Cardiac septum (tissue), 1 donor: ENCODE results near the gene DDI2. TPM values are rescaled to one million over a fixed set of nuclear protein-coding genes. Genes with fewer than 3 reads are reported as not detected.
"Not testable (repeated sequence)": the region's sequence is repeated elsewhere in the genome, so short reads cannot be mapped to it uniquely, and the experiment has no call there.

Source experiments
- DNase-seq: peaks from one replicate; pipeline ENCODE4 v3.0.0-alpha.2; 2020; ENCODE audit warnings: low spot score
- intact Hi-C: fragments of 100-400 bp; cut with DNase I; formaldehyde crosslinking; loops from one replicate; pipeline ENCODE4 v1.14.0; 2022
- total RNA-seq: library from RNA; stranded (reverse); fragmentation: NEBNext Ultra II Directional; extraction: Animal tissue kit (Norgen Biotek cat#: 25700); gene quantifications from one replicate; pipeline ENCODE4 v1.2.1, GENCODE V29; 2021
- donor health status: DM: no; HTN: no; CAD: no.

DDI2 gene
- total RNA-seq, 1 donor from 2014 or later, result 23.7 TPM

DNA sequence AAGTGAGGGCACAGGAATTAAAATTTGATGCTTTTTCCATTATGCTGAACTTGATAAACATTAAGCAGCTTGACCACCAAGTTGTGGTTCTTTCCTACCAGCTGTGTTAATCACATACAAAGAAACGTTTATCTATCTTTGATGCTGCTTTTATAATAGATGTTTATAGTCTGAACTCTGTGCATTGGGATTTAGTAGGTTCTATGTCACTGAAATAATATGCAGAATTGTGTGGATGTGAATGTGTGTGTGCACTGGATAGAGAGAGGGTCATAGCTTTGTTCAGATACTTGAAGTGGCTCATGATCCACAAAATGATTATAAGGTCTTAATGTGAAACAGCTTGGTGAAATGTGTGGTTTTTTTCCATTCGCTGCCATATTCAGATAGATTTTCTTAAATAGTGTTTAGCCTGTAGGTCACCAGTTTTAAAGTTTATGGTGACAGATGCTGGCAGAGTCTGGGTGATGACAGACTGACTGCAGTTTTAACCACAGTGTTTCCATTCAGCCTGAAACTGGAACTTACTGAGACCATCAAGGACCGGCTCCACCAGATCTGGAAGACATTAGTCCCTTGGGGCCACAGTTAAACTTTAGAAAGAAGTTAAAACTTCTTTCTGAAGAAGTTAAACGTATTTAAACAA, 10.2 kb downstream of the DDI2 start:
- DNase-seq, result no peak
- intact Hi-C loops, result no loop called here

DNA sequence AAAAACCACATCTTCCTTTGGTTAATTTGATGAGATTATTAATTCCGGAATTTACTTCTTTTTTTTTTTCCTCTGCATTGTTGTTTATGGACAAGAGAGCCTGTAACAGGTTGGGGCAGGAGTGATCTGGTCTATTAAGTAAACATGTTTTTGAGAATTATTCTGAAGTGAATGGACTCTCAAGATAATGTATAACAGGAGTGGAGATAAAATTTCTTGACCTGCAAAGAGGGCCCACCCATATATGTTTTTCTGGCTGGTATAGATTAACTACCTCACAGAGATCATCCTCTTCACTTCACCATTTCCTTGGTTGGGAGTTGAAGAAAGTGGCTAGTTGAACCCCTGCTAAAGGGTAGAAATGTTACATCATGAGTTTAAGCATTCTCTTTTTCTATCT, 10.7 kb downstream of the DDI2 start:
- DNase-seq, result no peak
- intact Hi-C loops, result no loop called here

DNA sequence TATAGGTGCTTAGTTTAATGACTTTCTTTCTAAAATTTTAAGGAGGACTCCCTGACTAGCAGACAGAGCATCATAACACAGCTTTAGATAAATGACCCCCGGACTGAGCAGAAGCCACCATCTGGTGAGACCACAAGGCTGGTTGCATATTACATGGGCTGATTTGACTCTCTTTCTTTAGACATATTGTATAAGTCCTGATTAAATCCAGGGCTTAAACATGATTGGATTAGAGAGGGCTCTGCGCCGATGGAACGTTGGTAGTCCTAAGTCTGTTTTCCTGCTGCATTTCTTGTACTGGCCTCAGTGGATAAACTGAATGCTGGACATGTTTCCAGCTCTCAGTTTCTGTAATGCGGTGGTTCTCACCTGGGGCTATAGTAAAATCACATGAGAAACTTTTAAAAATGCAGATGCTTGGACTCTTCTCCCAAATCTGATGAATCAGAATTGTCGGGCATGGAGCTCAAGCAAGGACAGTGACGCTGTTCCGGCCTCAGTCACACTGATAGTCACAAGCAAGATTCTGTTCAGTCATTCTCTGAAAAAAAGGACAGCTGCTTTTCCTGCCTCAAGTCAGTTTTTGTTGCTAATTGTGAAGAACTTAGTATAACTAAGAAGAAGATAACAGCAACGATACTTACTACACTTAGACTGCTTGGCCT, 16.6 kb downstream of the DDI2 start:
- intact Hi-C loops, result no loop called here
- DNase-seq, result no peak

DNA sequence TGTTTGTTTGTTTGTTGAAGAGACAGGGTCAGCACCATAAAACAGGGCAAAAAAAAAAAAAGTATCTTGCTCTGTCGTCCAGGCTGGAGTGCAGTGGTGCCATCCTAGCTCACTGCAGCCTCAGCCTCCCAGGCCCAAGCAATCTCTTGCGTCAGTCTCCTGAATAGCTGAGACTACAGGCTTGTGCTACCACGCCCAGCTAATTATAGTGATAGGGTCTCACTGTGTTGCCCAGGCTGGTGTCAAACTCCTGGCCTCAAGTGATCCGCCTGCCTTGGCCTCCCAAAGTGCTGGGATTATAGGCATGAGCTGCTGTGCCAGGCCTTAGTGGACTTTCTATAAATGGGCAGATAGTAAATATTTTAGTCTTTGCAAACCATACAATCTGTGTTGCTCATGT, 19.2 kb downstream of the DDI2 start:
- intact Hi-C loops, result no loop called here
- DNase-seq, result no peak

DNA sequence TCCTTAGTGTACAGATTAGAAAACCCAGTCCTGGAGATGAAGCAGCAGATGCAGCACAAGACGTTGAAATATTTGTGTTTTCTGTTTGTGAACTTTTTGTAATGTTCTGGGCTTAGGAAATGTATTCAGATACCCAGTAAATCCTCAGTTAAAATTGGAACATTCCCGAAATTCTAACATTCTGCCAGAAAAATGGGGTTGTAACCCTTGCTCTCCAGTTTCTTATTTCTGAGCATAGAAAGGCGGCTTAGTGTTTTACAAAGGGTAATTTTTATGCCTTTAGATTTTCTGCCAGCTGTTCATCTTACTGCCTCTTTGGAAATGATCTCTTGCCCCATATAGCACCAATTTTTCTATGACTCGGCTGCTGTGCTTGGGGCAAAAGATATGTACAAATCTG, 20.6 kb downstream of the DDI2 start:
- intact Hi-C loops, result no loop called here
- no peak for DNase-seq

DNA sequence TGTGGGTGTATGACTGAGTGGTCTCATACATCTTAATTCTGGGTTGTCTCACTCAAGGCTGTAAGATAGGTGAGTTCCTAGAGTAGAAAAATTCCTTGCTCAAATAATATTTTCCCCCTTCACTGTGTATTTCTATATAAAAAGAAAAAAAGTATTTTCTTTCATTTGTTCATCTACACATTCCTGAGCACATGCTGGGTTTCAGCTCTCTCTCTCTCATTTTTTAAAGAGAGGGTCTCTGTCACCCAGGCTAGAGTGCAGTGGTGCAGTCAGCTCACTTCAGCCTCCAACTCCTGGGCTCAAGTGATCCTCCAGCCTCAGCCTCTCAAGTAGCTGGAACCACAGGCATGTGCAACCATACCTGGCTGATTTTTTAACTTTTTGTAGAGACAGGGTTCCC, 22.0 kb downstream of the DDI2 start:
- intact Hi-C loops, result no loop called here
- DNase-seq, result no peak

DNA sequence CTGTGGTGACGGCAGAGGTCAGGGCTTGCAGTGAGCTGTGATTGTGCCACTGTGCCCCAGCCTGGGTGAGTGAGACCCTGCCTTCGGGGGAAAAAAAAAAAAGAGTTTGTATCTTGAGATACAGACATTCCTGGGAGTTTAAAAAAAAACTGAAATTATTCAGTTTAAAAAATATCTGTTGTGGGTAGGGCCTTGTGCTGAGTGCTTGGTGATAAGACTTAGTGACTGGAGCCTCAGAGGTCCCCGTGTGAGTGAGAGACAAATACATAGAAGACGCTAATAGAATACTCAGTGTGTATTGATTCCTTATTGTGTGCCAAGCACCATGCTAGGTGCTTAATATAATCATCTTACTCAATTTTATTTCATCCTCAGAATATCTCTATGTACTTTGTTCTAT, 22.7 kb downstream of the DDI2 start:
- DNase-seq, result no peak
- intact Hi-C loops, result no loop called here

DNA sequence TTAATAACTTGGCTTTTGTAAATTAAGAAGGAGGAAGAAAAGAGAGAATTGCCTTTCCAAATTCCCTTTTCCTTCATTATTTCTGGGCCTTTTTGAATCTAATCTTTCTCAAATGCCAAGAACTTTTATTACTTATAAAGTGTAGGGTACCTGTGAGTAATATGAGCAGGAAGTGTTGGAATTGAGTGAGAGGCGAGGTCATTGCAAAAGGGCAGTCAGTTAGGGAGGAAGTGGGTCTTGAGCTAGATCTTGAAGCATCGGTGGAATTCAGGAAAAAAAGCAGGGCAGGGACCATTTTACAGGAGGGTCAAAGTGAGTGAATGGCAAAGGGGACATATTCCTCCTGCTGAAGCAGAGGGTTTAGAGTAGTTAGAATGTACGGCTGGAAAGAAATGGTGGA, 23.4 kb downstream of the DDI2 start:
- intact Hi-C loops, result no loop called here
- DNase-seq, result no peak

DNA sequence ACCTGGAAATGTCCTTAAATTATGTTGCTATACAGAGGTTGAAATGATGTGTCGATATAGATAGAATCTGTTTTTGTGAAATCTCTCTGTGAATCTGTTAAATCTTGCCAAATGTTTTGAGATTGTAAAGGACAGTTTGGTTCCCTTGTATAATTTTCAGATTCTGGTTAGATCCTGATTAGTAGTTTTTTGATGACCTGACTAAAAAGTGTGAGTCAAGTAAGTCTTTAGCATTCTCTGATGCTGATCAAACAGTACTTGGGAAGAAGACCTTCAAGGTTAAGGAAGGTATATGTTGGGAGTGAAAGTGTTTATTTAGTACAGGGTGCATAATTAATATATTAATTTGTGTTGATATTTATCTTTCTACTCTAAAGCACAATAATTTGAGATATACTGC, 32.7 kb downstream of the DDI2 start:
- DNase-seq, result no peak
- intact Hi-C loops, result no loop called here

DNA sequence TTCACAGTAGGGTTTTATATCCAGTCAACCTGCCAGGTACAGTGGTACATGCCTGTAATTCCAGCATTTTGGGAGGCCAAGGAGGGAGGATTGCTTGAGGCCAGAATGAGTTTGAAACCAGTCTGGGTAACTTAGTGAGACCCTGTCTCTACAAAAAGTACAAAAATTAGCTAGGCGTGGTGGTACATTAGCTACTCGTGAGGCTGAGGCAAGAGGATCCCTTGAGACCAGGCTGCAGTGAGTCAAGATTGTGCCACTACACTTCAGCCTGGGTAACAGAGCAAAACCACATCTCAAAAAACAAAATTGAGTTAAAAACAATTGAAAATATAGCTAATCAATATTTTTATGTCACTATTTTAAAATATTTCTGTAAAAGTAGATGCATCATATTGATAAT, 33.2 kb downstream of the DDI2 start:
- DNase-seq, result no peak
- intact Hi-C loops, result no loop called here

DNA sequence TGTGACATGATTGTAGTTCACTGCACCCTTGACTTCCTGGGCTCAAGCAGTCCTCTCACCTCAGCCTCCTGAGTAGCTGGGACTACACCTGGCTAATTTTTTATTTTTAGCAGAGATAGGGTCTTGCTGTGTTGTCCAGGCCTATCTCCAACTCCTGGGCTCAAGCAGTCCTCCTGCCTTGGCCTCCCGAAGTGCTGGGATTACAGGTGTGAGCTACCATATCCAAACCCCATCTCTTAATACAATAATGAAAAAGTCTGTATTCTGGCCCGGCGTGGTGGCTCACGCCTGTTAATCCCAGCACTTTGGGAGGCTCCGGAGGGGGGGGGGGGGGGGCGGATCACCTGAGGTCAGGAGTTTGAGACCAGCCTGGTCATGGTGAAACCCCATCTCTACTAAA, 34.9 kb downstream of the DDI2 start:
- DNase-seq, intact Hi-C loops: not testable (repeated sequence)

DNA sequence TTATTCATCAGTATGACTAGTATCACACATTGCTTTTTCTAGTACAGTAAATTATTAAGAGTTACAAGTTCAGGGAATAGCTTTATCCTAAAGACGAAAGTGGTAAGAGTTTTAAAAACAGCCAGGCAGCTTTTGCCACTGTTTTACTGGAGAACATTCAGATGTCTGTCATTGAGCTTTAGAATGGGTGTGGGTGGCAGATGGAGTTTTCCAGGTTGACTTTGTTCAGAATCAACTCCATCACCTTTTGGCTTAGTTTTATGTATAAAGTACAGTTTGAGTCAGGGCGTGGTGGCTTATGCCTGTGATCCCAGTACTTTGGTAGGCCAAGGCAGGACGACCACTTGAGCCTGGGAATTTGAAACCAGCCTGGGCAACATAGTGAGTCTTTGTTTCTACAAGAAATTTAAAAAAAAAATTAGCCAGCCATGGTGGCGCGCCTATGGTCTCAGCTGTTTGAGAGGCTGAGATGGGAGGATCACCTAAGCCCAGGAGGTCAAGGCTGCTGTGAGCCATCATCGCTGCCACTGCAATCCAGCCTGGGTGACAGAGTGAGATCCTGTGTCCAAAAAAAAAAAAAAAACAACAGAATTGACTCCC, 36.9 kb downstream of the DDI2 start:
- no peak for DNase-seq
- intact Hi-C loops, result no loop called here

DNA sequence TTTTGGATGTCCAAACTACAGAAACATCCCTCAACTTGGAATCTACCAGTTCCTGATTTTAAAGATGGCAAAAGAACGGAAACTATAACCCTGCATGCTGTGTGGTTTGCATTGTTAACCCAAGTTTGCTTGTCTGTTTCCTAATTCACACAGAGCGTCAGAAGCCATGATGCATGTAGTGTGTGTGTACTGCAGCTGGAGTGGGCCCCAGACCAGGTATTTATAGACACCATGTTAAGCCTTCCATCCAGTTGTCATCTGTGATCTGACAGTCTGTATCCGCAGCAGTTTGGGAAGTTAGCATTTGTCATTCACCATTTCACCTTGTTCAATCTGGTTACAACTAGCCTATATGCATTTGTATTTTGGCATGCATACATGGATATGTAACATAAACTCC, 39.2 kb downstream of the DDI2 start:
- intact Hi-C loops, result loop anchor here (5.0 kb wide), 1 partner anchor 81 kb away; the partner anchor contains the start of gene SLC25A34
- no peak for DNase-seq

DNA sequence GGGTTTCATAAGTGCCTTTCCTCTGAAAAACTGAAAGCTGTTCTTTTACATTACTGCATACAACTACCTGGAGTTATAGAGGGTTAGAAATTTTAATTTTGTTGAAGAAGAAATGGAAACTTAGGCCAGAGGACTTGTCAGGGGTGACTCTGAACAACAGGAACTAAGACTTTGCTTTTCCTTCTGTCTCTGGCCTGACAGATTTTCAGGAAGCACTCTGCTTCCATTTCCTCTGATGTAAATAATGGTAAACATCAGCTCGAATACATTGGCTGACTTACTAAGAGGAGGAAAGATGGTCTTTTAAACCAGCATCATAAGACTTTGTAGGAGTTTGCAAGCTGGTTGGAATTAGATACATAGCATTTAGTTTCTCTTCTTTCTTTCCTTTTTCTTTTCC, 39.8 kb downstream of the DDI2 start:
- DNase-seq, result no peak
- intact Hi-C loops, result loop anchor here (5.0 kb wide), 1 partner anchor 80 kb away; the partner anchor contains the start of gene SLC25A34

DNA sequence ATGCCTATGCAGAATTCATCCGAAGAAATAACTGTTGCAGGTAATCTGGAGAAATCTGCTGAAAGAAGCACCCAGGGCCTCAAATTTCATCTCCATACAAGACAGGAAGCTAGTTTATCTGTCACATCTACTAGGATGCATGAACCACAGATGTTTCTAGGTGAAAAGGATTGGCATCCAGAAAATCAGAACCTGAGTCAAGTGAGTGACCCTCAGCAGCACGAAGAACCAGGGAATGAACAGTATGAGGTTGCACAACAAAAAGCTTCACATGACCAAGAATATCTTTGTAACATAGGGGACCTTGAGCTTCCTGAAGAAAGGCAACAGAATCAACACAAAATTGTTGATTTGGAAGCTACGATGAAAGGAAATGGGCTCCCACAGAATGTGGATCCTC, 42.9 kb downstream of the DDI2 start:
- intact Hi-C loops, result no loop called here
- DNase-seq, result no peak

DNA sequence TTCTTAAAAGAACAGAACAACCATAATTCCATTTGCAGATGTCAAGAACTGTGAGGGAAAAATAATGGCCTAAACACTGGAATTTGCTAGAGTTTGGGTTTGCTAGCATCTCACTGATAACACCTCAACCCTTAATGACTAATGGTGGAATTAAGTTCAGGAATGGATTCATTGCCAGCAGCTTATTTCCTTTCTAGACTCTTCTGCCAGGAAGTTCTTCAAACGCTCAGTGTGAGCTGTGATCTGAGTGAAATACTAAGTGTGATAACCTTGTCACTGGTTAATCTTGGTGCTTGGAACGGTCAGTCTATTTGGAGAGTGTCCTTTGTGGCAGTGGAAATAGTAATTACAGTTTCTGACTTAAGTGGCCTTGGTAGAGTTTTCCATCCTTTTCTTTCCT, 45.2 kb downstream of the DDI2 start:
- intact Hi-C loops, result no loop called here
- no peak for DNase-seq

DNA sequence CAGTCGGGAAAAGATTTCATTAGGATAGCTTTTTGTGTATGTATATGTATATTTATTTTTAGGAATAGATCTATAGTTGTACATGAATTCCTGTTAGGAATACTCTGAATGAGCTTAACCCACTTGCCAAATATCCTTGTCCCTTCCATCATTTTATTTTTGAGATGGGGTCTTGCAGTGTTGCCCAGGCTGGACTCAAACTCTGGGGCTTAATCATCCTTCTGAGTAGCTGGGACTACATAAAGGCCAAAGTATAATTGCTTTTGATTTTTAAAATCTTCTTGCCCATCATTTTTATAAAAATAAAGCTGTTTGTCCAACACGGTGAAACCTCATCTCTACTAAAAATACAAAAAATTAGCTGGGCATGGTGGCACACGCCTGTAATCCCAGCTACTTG, 46.7 kb downstream of the DDI2 start:
- no peak for DNase-seq
- intact Hi-C loops, result no loop called here

DNA sequence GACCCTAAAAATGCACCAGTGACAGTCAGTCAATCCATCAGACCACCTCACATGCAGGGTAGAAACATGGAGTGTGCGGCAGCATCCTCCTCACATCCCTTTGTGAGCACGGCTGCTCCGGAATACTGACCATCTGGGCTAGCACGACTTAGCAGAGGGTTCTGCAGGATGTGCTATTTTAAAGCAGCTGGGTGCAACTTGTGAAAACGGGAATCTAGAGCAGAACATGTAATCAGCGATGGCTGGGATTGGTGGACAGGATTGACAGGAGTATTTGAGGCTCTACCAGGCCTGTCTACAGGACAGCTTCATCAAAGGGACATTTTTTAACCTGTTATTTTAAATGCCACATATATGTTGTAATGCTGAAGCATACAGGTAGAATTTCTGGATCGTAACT, 50.1 kb downstream of the DDI2 start:
- intact Hi-C loops, result no loop called here
- DNase-seq, result no peak

DNA sequence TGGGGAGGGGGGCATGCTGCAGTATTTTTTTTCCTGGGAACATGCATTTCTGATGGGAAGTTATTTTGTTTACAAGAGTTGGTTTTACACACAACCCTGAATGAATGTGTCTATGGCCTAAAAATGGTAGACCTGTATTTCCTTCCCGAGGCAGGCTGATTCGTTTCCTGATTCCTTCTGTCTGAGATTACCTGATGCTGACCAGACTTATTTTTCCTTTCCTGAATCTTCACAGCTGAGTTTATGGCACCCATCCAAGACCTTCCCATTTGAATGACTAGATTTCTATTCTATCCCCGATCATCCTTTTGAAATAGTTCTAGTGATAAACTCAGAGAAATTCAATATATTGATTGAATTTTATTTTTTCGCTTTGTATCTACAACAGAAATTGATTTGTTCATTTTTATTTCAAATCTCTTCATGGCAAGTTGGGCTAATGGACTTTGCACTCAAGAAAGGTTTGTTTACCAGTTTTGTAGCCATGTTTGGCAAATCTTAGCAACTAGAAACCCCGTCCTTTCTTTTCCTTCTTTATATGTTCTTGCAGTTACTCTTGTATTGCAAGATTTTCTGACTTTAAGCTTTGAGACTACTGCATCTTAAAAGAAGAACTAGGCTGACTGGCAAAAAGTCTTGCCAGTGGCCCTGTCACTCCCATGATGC, 51.0 kb downstream of the DDI2 start:
- intact Hi-C loops, result no loop called here
- no peak for DNase-seq

DNA sequence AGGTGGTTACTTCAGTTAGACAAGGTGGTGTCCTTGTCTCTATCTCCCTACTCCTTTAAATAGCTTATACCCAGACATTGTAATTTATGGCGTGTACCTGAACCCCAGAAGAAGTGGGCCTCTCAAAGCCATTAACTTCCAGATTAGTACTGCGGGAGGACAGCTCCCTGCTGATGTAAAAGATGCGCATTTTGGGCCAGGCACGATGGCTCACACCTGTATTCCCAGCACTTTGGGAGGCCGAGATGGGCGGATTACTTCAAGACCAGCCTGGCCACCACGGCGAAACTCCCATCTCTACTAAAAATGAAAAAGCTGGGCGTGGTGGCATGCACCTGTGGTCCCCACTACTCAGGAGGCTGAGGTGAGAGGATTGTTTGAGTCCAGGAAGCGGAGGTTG, 51.8 kb downstream of the DDI2 start:
- DNase-seq, result no peak
- intact Hi-C loops, result no loop called here

DNA sequence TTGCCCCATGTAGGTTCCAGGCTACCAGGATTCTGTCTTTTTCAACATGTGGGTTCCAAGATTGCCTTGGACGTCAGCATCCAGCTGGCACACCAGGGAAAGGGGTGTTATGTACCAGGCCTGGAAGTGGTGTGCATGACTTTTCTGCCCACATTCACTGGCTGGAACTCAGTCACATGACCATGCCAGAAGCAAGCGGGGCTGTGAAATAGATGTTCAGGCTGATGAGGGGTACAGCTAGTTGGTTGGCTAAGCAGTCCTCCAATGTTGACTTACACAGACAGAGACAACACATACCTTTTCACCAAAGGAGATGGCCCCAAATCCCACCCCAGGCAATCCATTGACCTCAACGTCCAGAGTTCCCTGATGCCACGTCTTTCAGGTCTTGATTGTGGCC, 52.6 kb downstream of the DDI2 start:
- no peak for DNase-seq
- intact Hi-C loops, result no loop called here
